Uterus (tissue), 4 donors: ENCODE measurements around the gene MUC20. TPM values are rescaled to one million over a fixed set of nuclear protein-coding genes. Genes with fewer than 3 reads are reported as not detected.
"Not testable (repeated sequence)": the region's sequence is repeated elsewhere in the genome, so short reads cannot be mapped to it uniquely, and the experiment has no call there.

Source experiments
- DNase-seq, 2 donors: peaks; one replicate each; pipeline ENCODE4 v3.0.0-alpha.2; 2019 to 2020
- H3K27ac ChIP-seq, 2 donors: fragments of 200-600 bp; sonication (generic); 1 replicate in 1 of 2; 2 replicates in 1 of 2; pipeline ENCODE4 v1.5.1; 2016 to 2018
- H3K27me3 ChIP-seq, 2 donors: fragments of 200-600 bp; sonication (generic); one replicate each; pipeline ENCODE4 v1.5.1; 2018 to 2019; ENCODE audit warnings: control low read depth in 1 of 2
- H3K36me3 ChIP-seq, 2 donors: fragments of 200-600 bp; sonication (generic); one replicate each; pipeline ENCODE4 v1.5.1; 2019; ENCODE audit warnings: control low read depth in 1 of 2
- H3K4me1 ChIP-seq, 2 donors: fragments of 200-600 bp; sonication (generic); one replicate each; pipeline ENCODE4 v1.5.1; 2018 to 2019; ENCODE audit warnings: control low read depth in 1 of 2
- H3K4me3 ChIP-seq, 2 donors: fragments of 200-600 bp; sonication (generic); 1 replicate in 1 of 2; 2 replicates in 1 of 2; pipeline ENCODE4 v1.5.1; 2018 to 2019; ENCODE audit warnings: mild to moderate bottlenecking in 1 of 2
- H3K9me3 ChIP-seq, 2 donors: fragments of 200-600 bp; sonication (generic); one replicate each; pipeline ENCODE4 v1.5.1; 2019; ENCODE audit warnings: control low read depth in 1 of 2
- POLR2A ChIP-seq, 2 donors: fragments of 450-650 bp; IDR thresholded peaks; one replicate each; pipeline ENCODE4 v1.6.1; 2016; ENCODE audit warnings: antibody characterized with exemption in 2 of 2, mild to moderate bottlenecking in 1 of 2, moderate library complexity in 1 of 2
- intact Hi-C: fragments of 100-400 bp; cut with DNase I; formaldehyde crosslinking; loops from one replicate; pipeline ENCODE4 v1.15.1; 2023; ENCODE audit warnings: low total_unique reads
- total RNA-seq, 4 donors: library from RNA; depleted of rRNA in 3 of 4; stranded (reverse); fragments of >200 nt in 3 of 4; gene quantifications; one replicate each; pipeline versions ENCODE4 v1.1.0 to v1.2.4, GENCODE V29; 2014 to 2023
- TF ChIP-seq, protein P1 (sequence below), 4 experiments: fragments of 200-600 bp in 2 of 4; fragments of 450-650 bp in 2 of 4; sonication (generic) in 2 of 4; IDR thresholded peaks; one replicate each; pipeline ENCODE4 v1.5.1; 2016 to 2019; ENCODE audit warnings: antibody characterized with exemption in 4 of 4, mild to moderate bottlenecking in 2 of 4, moderate library complexity in 1 of 4
- donor health status: DM: yes; HTN: yes; CAD: no.

MUC20 gene
- total RNA-seq, 4 donors from 2014 or later, result 0.29 to 17.6 (median 4.4) TPM

DNA sequence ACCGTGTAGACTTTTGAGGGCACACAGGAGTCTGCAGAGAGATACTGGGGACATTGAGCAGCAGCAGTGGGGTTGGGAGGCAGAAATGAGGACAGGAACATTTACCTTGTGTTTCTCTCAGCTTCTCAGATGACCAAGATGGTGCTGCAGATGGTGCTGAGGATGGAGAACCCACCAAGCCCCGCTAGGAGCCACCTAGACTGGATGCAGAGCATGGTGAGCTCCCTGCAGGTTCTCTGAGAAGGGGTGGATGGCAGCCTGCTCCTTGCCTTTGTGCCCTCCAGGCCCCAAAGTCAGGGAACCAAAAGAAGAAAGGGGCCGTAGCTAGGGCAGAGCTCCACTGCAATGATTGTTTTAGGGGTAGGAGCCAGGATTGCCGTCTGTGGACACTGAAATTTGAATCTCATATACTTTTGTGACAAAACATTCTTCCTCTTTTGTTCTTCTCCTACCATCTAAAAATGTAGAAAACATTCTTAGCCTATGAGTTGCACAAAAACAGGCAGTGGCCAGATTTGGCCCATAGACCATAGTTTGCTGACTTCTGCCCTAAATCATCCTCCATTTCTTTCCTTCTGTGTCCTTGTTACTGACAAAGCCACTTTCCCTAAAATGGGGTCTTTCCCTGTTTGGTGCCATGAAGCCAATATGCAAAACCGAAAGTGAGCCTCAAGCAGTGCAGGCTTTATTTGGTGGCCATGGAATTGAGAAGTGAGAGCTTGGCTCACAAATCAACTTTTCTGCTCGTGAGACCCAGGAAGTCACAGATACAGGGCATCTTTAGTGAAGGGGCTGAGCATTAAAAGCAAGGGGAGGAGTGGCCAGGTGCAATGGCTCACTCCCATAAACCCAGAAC, 11.9 kb upstream of the MUC20 start:
- Histone ChIP-seq H3K4me3 (no peak overlapping the region), H3K27me3 (no peaks in the 10 kb centered on the region), H3K9me3 (no peaks in the 10 kb centered on the region), H3K4me1 (no peaks in the 10 kb centered on the region), H3K27ac (no peak overlapping the region), H3K36me3 (no peaks in the 10 kb centered on the region)
- TF ChIP-seq, protein P1, sequence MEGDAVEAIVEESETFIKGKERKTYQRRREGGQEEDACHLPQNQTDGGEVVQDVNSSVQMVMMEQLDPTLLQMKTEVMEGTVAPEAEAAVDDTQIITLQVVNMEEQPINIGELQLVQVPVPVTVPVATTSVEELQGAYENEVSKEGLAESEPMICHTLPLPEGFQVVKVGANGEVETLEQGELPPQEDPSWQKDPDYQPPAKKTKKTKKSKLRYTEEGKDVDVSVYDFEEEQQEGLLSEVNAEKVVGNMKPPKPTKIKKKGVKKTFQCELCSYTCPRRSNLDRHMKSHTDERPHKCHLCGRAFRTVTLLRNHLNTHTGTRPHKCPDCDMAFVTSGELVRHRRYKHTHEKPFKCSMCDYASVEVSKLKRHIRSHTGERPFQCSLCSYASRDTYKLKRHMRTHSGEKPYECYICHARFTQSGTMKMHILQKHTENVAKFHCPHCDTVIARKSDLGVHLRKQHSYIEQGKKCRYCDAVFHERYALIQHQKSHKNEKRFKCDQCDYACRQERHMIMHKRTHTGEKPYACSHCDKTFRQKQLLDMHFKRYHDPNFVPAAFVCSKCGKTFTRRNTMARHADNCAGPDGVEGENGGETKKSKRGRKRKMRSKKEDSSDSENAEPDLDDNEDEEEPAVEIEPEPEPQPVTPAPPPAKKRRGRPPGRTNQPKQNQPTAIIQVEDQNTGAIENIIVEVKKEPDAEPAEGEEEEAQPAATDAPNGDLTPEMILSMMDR (IDR thresholded peaks at IDR 0.05), result no peak
- no peak for TF ChIP-seq POLR2A (IDR thresholded peaks at IDR 0.05)
- intact Hi-C loops, result no loop called here
- DNase-seq, result no peak

DNA sequence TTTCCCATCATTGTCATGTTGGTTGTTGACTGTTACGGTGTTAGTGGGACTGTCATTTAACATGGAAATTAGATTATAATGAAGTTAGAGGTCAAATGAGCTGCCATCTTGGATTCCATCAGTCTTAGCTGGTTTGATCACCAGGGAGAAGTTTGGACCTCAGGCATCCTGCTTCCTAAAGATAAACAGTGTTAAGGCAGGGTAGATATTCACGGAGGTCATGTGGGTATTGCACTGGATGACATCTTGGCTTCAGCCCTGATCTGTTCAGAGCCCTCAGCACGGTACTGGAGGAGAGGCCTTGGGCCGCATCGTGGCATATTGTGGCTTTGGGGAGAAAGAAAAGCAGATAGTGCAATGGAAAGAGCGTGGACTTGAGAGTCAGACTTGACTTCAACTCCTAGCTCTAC, 11.1 kb upstream of the MUC20 start:
- no peaks in the 10 kb centered on the region for H3K27me3 ChIP-seq
- H3K4me1 ChIP-seq, result no peaks in the 10 kb centered on the region
- no peak overlapping the region for H3K4me3 ChIP-seq
- no peak overlapping the region for H3K27ac ChIP-seq
- DNase-seq, result no peak
- intact Hi-C loops, result no loop called here
- H3K36me3 ChIP-seq, result no peaks in the 10 kb centered on the region
- TF ChIP-seq, protein P1 (IDR thresholded peaks at IDR 0.05), result no peak
- no peak for TF ChIP-seq POLR2A (IDR thresholded peaks at IDR 0.05)
- H3K9me3 ChIP-seq, result no peaks in the 10 kb centered on the region

DNA sequence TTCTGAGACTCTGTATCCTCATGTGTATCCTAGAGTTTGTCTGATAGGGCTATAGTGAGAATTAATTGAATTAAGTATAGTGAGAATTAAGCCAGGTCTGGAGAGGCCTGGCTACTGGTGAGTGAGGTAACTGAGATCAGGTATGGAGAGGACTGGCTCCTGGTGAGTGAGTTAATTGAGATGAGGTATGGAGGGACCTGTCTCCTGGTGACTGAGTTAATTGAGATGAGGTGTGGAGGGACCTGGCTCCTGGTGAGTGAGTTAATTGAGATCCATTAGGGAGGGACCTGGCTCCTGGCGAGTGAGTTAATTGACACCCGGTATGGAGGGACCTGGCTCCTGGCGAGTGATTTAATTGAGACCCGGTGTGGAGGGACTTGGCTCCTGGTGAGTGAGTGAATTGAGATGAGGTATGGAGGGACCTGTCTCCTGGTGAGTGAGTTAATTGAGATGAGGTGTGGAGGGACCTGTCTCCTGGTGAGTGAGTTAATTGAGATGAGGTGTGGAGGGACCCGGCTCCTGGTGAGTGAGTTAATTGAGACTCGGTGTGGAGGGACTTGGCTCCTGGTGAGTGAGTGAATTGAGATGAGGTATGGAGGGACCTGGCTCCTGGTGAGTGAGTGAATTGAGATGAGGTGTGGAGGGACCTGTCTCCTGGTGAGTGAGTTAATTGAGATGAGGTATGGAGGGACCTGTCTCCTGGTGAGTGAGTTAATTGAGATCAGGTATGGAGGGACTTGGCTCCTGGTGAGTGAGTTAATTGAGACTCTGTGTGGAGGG, 10.5 kb upstream of the MUC20 start:
- H3K4me3 ChIP-seq, H3K27ac ChIP-seq, H3K36me3 ChIP-seq, H3K4me1 ChIP-seq, H3K27me3 ChIP-seq, DNase-seq, H3K9me3 ChIP-seq, intact Hi-C loops: not testable (repeated sequence)

DNA sequence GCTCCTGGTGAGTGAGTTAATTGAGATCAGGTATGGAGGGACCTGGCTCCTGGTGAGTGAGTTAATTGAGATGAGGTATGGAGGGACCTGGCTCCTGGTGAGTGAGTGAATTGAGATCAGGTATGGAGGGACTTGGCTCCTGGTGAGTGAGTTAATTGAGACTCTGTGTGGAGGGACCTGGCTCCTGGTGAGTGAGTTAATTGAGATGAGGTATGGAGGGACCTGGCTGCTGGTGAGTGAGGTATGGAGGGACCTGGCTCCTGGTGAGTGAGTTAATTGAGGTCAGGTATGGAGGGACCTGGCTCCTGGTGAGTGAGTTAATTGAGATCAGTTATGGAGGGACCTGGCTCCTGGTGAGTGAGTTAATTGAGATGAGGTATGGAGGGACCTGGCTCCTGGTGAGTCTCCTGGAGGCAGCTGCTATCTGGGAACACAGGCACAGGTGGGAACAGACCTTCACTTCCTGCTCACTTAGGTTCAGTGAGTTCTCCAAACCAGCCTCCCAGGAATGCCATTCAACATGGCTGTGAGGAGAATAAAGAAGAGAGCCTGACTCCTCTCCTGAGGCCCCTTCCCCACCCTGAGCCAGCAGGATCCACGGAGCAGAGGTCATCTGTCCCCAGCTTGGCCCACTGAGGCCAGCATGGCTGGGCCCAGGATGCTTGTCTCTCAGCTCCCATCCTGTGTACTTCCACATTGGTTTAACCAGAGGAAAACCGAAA, 9.5 kb upstream of the MUC20 start:
- H3K27ac ChIP-seq, H3K9me3 ChIP-seq, H3K4me1 ChIP-seq, DNase-seq, H3K4me3 ChIP-seq, H3K36me3 ChIP-seq, intact Hi-C loops, H3K27me3 ChIP-seq: not testable (repeated sequence)

DNA sequence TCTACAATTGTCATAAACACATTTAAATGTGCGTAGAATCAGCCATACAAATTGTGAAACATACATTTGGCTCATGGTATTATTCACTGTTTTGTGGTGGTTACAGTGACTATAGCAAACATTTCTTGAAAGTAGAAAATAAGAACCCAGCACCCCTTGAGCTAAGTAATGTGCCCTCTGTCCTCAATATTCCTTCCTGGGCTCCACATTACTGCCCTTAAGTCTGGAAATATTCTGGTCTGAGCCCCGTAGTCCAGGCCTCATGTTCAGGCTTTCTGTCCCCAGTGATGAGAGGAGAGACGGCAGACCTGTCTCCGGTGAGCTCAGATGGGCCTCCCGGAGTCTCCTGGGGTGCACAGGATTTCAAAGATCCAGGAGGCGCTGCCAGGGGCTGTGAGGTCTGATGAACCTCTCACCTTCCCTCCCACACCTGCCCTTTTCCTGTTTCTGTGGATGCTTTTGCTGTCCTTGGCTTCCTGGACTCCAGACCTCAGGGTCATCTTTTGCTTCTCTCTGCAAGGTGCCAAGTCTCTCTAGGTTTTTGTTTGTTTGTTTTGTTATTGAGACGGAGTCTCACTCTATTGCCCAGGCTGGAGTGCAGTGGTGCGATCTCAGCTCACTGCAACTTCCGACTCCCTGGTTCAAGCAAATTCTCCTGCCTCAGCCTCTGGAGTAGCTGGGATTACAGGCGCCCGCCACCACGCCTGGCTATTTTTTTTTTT, 8.8 kb upstream of the MUC20 start:
- intact Hi-C loops, result no loop called here
- TF ChIP-seq POLR2A (IDR thresholded peaks at IDR 0.05), result no peak
- TF ChIP-seq, protein P1 (IDR thresholded peaks at IDR 0.05), result no peak
- no peak for DNase-seq
- Histone ChIP-seq H3K27ac (no peak overlapping the region), H3K4me1 (no peaks in the 10 kb centered on the region), H3K36me3 (no peaks in the 10 kb centered on the region), H3K27me3 (no peaks in the 10 kb centered on the region), H3K9me3 (no peaks in the 10 kb centered on the region), H3K4me3 (no peak overlapping the region)

DNA sequence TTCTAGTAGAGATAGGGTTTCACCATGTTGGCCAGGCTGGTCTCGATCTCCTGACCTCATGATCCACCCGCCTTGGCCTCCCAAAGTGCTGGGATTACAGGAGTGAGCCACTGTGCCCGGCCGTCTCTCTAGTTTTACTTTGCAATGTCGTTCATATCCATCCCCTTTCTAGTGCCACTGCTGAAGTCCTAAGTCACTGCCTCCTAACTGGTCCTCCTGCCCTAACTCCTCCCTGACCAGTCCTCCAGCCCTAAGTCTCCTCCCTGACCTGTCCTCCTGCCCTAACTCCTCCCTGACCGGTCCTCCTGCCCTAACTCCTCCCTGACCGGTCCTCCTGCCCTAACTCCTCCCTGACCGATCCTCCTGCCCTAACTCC, 8.3 kb upstream of the MUC20 start:
- DNase-seq, H3K27me3 ChIP-seq, H3K4me3 ChIP-seq, H3K27ac ChIP-seq, H3K4me1 ChIP-seq, H3K36me3 ChIP-seq, intact Hi-C loops, H3K9me3 ChIP-seq: not testable (repeated sequence)

GRCh38 chr3:195713150-195713549, 7.6 kb upstream of the MUC20 start:
- DNase-seq, H3K9me3 ChIP-seq, H3K27me3 ChIP-seq, H3K4me3 ChIP-seq, H3K27ac ChIP-seq, intact Hi-C loops, H3K36me3 ChIP-seq, H3K4me1 ChIP-seq: not testable (repeated sequence)
